GM19328 (cell line): ENCODE results near the gene PLXNA4.

Experiments used
- ATAC-seq: cut with Tn5 transposase; IDR thresholded peaks from one replicate; pipeline ENCODE4 v1.9.1; 2021; ENCODE audit warnings: mild to moderate bottlenecking, moderate library complexity; ENCODE audit not compliant: unreplicated experiment

PLXNA4 gene

DNA sequence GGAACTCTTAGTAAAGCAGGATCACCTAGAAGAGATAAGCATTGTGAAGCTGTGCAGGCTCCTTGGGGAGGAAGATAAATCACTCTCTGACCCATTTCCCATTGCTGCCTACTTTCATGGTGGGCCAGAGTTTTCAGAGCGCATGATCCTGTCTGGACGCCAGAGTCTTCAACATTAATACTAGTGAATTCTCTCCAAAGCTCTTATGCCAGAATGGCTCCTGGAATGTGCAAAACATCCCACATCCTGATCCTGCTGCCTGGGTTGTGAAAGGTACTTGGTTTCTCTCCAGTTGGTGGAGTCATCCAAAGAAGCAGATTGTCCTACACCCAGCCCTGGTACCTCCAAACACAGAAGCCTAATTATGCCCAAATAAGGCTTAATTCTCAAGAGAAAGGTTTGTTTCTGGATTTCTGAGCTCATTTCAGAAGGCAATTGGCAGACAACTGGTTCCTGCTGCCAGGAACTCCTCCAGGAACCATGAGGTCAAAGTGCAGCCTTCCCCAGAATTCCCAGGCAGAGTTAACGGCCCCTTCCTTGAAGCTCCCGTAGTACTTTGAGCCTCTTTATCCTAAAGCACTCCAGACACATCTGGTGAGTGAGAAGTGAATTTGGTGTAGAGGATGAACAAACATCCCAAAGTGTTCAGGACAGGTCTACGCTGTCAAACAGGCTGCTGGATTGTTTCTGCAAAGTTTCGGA is 495.2 kb downstream of the PLXNA4 start:
- ATAC-seq = no peak

DNA sequence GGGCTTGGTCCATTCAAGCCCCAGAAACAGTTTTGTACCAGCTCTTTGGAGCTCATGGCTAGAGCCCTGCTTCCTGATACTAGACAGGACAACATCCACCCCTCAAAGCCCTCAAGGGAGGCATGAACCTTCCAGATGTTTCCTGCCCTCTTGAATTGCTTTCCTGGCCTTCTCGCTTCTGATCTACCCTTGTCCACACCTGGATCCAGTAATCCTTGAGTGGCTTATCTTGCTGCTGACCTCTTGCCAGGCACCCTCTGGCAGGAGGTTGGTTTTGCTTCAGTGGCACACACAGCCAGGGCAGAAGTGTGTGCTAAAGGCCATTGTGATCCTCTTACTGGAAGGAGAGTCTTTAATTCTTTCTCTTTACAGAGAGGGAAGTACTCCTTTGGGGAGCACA is 495.8 kb downstream of the PLXNA4 start:
- no peak for ATAC-seq

DNA sequence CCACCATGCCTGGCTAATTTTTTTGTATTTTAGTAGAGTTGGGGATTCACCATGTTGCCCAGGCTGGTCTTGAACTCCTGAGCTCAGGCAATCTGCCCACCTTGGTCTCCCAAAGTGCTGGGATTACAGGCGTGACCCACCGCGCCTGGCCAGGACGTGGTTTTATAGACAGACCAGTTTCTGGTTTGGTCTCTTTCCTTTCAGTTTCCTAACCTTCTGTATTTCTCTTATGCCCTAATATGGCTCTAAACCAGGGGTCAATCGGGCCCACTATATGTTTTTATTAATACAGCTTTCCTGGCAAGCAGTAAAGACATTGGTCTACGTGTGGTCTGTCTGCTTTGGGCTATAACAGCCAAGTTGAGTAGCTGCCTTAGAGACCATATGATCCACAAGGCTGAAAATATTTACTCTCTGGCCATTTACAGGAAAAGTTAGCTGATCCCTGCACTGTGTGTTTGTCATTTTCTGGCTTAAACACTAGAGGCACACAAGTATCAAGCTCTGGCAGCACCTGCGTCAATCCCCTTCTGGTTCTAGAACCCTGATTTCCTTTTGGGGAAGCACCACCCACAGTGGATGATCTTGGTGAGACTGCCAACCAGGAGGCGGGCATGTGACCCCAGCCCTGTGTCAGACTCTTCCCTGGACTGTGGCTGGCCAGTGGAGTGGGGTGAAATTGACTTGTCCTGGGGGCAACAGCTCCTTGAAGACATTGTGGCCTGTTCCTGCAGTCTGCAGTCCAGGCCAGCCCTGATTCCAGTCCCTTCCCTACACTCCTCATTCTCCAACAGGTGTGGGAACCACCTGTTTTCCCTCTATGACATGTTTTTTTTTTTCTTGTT is 497.2 kb downstream of the PLXNA4 start:
- no peak for ATAC-seq

DNA sequence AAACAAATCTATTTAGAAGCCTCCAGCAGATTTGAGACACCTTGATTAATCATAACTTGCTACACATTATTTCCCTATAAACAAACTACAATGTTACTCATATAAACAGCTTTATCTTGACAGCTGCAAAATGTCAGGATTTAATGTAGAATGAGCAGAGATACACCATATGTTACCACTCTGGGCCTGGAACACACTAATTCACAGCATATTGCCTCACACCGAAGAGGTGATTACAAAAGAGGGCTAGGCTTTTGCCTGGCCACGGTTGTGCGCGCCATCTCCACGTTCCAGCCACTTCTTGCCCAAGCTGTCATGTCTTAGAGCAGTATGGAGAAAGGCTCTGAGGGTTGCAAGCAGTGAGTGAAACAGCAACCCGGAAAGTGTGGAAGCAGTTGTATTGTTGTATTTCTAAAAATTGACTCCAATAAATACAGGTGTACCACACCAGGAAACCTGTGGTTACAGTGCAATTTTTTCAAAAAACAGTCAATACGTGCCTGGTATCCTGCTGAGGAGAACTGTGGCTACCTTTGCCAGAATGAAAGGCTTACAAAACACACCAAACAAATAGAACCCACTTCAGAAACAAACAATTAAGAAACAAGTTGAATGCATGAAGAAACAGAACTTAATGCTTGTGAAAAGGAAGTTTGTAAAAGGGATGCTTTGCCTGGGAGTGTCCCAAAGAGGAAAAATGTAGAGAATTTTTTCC is 498.1 kb downstream of the PLXNA4 start:
- no peak for ATAC-seq

DNA sequence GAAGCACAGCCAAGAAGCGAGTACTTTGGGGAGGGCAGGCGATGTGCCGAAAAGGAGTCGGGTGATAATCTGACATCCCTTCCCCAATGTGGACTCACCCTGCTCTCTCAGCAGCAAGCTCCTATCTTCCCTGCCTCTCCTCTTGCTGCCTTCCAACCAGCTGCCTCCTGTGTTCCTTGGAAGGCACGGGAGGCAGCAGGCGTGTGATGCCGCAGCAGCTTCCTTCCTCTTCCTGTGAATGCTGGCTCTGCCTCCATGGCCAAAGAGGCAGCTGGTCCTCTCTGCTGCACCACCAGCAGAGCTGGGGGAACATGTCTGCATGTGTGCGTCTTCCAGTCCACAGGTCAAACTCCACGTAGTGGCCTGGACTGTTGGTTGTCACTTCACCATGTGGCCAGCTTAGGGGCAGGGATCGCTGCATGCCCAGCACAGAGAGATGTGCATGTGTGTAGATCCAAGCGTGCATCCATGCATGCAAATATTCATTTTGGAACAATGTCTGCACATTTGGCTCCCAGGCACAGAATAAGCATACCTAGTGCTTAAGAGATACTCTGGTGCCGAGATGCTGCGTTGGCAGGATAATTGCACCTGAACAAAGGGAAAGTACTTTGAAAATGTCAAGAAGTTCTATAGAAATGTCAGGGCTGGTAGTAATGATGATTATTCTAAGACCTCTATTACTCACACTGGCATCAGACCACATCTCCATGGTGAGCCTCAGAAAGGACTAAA is 499.8 kb downstream of the PLXNA4 start:
- no peak for ATAC-seq

DNA sequence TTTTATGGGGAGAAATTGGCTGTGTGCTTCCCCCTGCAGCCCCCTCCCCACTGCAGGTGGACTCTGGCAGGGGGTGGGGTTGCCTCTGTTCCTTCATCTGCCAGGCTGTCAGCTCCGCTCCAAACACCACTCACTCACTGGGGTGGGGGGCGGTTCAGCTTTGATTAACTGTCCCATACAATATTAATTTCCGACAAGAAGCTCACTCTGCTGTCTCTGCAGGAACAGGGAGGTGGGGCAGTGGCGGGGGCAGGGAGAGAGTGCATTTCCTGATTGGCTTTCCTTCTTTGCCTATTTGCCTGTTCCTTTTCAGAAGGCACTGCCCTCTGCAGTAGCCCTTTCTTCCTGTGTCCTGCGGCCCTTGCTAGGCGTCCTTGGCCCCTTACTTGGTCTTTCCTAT is 500.8 kb downstream of the PLXNA4 start:
- ATAC-seq = no peak

DNA sequence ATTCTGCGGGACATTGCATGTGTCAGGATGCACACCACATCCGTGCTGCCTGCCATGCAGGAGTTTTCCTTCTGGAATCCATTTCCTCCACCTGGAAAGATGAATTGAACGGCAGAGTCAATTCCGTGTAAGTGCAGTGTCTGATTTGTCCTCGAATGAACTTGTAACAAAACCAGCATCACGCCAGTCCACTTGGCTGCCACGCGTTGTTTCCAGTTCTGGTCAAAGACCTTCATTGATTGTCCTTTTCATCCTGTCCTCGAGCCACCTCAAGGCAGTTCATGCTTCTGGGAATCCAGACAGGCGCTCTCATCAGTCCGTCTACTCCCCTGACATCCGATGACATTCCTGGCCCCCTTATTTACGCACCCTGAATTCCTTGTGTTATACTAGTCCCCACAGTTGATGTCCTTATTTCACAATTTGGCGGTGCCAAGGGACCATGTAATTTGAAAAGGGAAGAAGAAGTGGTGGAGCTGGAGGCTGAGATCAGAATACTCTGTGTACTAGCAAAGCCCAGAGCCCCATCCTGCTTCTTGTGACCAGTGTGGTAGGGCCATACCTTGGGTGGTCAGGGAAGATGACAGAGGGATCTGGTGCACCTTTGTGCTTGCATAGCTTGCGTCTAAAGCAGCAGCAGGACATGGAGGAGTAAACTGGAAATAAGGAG is 502.2 kb downstream of the PLXNA4 start:
- ATAC-seq = no peak
